ENCODE results near the gene HUNK. TPM values are rescaled to one million over a fixed set of nuclear protein-coding genes. Genes with fewer than 3 reads are reported as not detected.
"Not testable (repeated sequence)": the region's sequence is repeated elsewhere in the genome, so short reads cannot be mapped to it uniquely, and the experiment has no call there.

The HUNK gene
- total RNA-seq, 1 donor from 2014 or later, result 0.19 TPM

- ATAC-seq (ENCODE audit: poor library complexity), result no peak
- intact Hi-C loops (cut with DNase I), result no loop called here
- DNase-seq, result no peak
Observed at GRCh38 chr21:32008714-32009113, 135.9 kb downstream of the HUNK start.

- DNase-seq, result no peak
- ATAC-seq (ENCODE audit: poor library complexity), result no peak
- intact Hi-C loops (cut with DNase I), result no loop called here
Observed at GRCh38 chr21:32009263-32009662, 136.4 kb downstream of the HUNK start.

- intact Hi-C loops (cut with DNase I), result no loop called here
- DNase-seq (no peak), ATAC-seq (ENCODE audit: poor library complexity) (no peak)
Observed at GRCh38 chr21:32015461-32016139, 142.8 kb downstream of the HUNK start.

- ATAC-seq (ENCODE audit: poor library complexity) (no peak), DNase-seq (no peak)
- intact Hi-C loops (cut with DNase I), result no loop called here
Observed at GRCh38 chr21:32018381-32018780, 145.6 kb downstream of the HUNK start.

GRCh38 chr21:32020564-32020963 lies 147.7 kb downstream of the HUNK start:
- DNase-seq (no peak), ATAC-seq (ENCODE audit: poor library complexity) (no peak)
- intact Hi-C loops (cut with DNase I), result no loop called here

- ATAC-seq (ENCODE audit: poor library complexity) (peak; percentile 98), DNase-seq (peak; percentile 87)
- intact Hi-C loops (cut with DNase I), result no loop called here
Observed at GRCh38 chr21:32021319-32021994, 148.6 kb downstream of the HUNK start.

GRCh38 chr21:32022146-32022545 lies 149.3 kb downstream of the HUNK start:
- intact Hi-C loops (cut with DNase I), result no loop called here
- no peak for ATAC-seq (ENCODE audit: poor library complexity)
- DNase-seq, result no peak

GRCh38 chr21:32030146-32030652 lies 157.4 kb downstream of the HUNK start:
- intact Hi-C loops (cut with DNase I), result no loop called here
- DNase-seq (no peak), ATAC-seq (ENCODE audit: poor library complexity) (no peak)

- no peak for DNase-seq
- intact Hi-C loops (cut with DNase I), result no loop called here
- ATAC-seq (ENCODE audit: poor library complexity), result no peak
Observed at GRCh38 chr21:32034850-32035249, 162.0 kb downstream of the HUNK start.

GRCh38 chr21:32035617-32036016 lies 162.8 kb downstream of the HUNK start:
- DNase-seq, result no peak
- no peak for ATAC-seq (ENCODE audit: poor library complexity)
- intact Hi-C loops (cut with DNase I), result no loop called here

GRCh38 chr21:32036756-32037155 lies 163.9 kb downstream of the HUNK start:
- intact Hi-C loops (cut with DNase I), result no loop called here
- no peak for ATAC-seq (ENCODE audit: poor library complexity)

GRCh38 chr21:32038751-32039150 lies 165.9 kb downstream of the HUNK start:
- DNase-seq; ATAC-seq (ENCODE audit: poor library complexity); intact Hi-C loops (cut with DNase I): not testable (repeated sequence)

More at GRCh38 chr21:32036756-32037155, 163.9 kb downstream of the HUNK start:
- DNase-seq, result no peak

GRCh38 chr21:32043458-32043857 lies 170.6 kb downstream of the HUNK start:
- no peak for ATAC-seq (ENCODE audit: poor library complexity)
- intact Hi-C loops (cut with DNase I), result no loop called here
- DNase-seq, result no peak

GRCh38 chr21:32044205-32045180 lies 171.7 kb downstream of the HUNK start:
- DNase-seq (no peak), ATAC-seq (ENCODE audit: poor library complexity) (no peak)
- intact Hi-C loops (cut with DNase I), result no loop called here

- intact Hi-C loops (cut with DNase I), result no loop called here
- no peak for ATAC-seq (ENCODE audit: poor library complexity)
- DNase-seq, result no peak
Observed at GRCh38 chr21:32046191-32046590, 173.4 kb downstream of the HUNK start.

GRCh38 chr21:32048353-32048752 lies 175.5 kb downstream of the HUNK start:
- no peak for ATAC-seq (ENCODE audit: poor library complexity)
- intact Hi-C loops (cut with DNase I), result no loop called here
- DNase-seq, result no peak
